Peyer's patch (tissue), 4 donors: ENCODE data around the gene F13A1.

Experiments
- POLR2A ChIP-seq, 2 donors: fragments of 450-650 bp; IDR thresholded peaks; one replicate each; pipeline ENCODE4 v1.5.1; 2017; ENCODE audit warnings: antibody characterized with exemption in 2 of 2, mild to moderate bottlenecking in 2 of 2, moderate library complexity in 2 of 2
- TF ChIP-seq, protein P1 (sequence below), 6 experiments: fragments of 450-650 bp in 4 of 6; fragments of 200-600 bp in 2 of 6; sonication (generic) in 1 of 6; IDR thresholded peaks; one replicate each; pipeline ENCODE4 v1.5.1; 2017 to 2019; ENCODE audit warnings: antibody characterized with exemption in 6 of 6, mild to moderate bottlenecking in 3 of 6, moderate library complexity in 1 of 6

DNA sequence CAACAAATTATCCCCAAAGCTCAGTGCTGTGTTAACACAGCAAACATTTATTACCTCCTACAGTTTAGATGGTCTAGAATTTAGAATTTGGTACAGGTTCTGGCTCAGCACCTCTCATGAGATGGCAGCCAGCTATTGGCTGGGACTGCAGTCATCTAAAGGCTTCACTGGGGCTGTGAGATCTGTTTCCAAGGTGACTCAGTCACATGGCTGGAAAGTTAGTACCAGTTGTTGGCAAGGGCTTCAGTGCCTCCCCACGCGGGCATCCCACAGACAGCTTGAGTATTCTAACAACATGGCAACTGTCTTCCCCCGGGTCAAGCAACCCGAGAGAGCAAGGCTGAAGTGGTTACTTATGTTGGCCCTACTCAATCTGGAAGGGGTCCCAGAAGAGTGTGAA is 44.8 kb upstream of the F13A1 start:
- TF ChIP-seq, protein P1, sequence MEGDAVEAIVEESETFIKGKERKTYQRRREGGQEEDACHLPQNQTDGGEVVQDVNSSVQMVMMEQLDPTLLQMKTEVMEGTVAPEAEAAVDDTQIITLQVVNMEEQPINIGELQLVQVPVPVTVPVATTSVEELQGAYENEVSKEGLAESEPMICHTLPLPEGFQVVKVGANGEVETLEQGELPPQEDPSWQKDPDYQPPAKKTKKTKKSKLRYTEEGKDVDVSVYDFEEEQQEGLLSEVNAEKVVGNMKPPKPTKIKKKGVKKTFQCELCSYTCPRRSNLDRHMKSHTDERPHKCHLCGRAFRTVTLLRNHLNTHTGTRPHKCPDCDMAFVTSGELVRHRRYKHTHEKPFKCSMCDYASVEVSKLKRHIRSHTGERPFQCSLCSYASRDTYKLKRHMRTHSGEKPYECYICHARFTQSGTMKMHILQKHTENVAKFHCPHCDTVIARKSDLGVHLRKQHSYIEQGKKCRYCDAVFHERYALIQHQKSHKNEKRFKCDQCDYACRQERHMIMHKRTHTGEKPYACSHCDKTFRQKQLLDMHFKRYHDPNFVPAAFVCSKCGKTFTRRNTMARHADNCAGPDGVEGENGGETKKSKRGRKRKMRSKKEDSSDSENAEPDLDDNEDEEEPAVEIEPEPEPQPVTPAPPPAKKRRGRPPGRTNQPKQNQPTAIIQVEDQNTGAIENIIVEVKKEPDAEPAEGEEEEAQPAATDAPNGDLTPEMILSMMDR (IDR thresholded peaks at IDR 0.05): no peak
- no peak for TF ChIP-seq POLR2A (IDR thresholded peaks at IDR 0.05)
